Subcutaneous abdominal adipose tissue (tissue), 5 donors: ENCODE measurements around the gene SLC6A7.

ENCODE experiments used
- H3K27ac ChIP-seq: one replicate; pipeline ENCODE4 v1.7.0; 2013; ENCODE audit warnings: low read depth, mild to moderate bottlenecking, inconsistent platforms, low read length, moderate library complexity
- H3K27me3 ChIP-seq, 5 donors: one replicate each; pipeline ENCODE4 v1.7.0; 2013; ENCODE audit warnings: low read length in 5 of 5, inconsistent platforms in 1 of 5; ENCODE audit not compliant: control insufficient read depth in 5 of 5, insufficient read depth in 4 of 5
- H3K36me3 ChIP-seq, 5 donors: one replicate each; pipeline ENCODE4 v1.7.0; 2013; ENCODE audit warnings: low read length in 5 of 5; ENCODE audit not compliant: control insufficient read depth in 5 of 5, insufficient read depth in 5 of 5
- H3K4me1 ChIP-seq, 5 donors: one replicate each; pipeline ENCODE4 v1.7.0; 2013; ENCODE audit warnings: low read length in 5 of 5, mild to moderate bottlenecking in 3 of 5, moderate library complexity in 1 of 5; ENCODE audit not compliant: control insufficient read depth in 5 of 5, insufficient read depth in 5 of 5
- H3K4me3 ChIP-seq, 5 donors: one replicate each; pipeline ENCODE4 v1.7.0; 2013; ENCODE audit warnings: low read length in 5 of 5, low read depth in 1 of 5
- H3K9ac ChIP-seq, 5 donors: one replicate each; pipeline ENCODE4 v1.7.0; 2013; ENCODE audit warnings: low read length in 5 of 5, mild to moderate bottlenecking in 4 of 5, moderate library complexity in 3 of 5
- H3K9me3 ChIP-seq, 5 donors: one replicate each; pipeline ENCODE4 v1.7.0; 2013; ENCODE audit warnings: low read length in 5 of 5; ENCODE audit not compliant: control insufficient read depth in 5 of 5
- donor health status: healthy.
- donor health status: healthy.
- donor health status: healthy.
- donor health status: healthy.
- donor health status: healthy.

SLC6A7 gene

DNA sequence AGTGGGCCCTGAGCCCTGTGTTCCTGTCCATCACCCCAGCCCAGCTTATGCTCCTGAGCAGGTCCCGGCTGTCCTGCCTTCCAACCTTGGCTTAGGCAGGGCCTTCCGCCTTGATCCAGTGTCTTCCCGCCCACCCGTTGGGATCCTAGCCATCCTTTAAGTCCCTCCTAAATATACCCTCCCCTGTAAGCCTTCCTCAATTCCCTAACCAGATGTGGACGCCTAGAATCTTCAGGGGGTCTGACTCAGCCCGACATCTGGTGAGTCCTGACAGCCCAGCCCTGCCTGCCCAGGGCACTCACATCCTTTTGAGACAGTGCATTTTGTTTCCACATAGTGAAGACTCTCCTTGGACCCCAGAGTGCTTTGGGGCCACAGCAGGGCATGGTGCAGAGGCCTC, 23.7 kb downstream of the SLC6A7 start:
- H3K9ac ChIP-seq, result no peak overlapping the region
- H3K9me3 ChIP-seq, result no peaks in the 10 kb centered on the region
- H3K27me3 ChIP-seq, result peaks cover 0 to 15% (median 2%) of the 10 kb centered on the region in 5 donors
- no peaks in the 10 kb centered on the region for H3K36me3 ChIP-seq
- no peak overlapping the region for H3K27ac ChIP-seq
- H3K4me3 ChIP-seq, result no peak overlapping the region
- H3K4me1 ChIP-seq, result peaks cover 1 to 26% (median 12%) of the 10 kb centered on the region in 5 donors

DNA sequence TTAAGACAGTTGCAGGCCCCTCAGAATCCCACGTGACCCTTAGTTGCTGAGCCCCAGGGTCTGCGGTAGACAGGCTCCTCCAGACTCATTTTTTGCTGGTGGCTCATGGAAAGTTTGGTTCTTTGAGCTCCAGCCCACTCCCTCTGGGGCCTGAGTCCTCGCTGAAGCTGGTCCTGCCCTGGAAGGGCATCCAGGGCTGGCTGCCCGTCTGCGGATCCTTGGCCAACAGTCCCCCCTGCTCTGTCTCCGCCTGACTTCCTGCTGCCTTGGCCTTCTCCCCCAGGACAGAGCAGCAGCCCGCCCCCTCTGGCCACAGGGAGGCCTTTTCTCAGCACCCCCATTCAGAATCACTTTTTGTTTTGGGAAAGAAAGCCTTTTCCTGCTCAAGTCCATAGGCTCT, 24.4 kb downstream of the SLC6A7 start:
- H3K27ac ChIP-seq, result no peak overlapping the region
- no peak overlapping the region for H3K9ac ChIP-seq
- peaks cover 1 to 23% (median 10%) of the 10 kb centered on the region in 5 donors for H3K4me1 ChIP-seq

DNA sequence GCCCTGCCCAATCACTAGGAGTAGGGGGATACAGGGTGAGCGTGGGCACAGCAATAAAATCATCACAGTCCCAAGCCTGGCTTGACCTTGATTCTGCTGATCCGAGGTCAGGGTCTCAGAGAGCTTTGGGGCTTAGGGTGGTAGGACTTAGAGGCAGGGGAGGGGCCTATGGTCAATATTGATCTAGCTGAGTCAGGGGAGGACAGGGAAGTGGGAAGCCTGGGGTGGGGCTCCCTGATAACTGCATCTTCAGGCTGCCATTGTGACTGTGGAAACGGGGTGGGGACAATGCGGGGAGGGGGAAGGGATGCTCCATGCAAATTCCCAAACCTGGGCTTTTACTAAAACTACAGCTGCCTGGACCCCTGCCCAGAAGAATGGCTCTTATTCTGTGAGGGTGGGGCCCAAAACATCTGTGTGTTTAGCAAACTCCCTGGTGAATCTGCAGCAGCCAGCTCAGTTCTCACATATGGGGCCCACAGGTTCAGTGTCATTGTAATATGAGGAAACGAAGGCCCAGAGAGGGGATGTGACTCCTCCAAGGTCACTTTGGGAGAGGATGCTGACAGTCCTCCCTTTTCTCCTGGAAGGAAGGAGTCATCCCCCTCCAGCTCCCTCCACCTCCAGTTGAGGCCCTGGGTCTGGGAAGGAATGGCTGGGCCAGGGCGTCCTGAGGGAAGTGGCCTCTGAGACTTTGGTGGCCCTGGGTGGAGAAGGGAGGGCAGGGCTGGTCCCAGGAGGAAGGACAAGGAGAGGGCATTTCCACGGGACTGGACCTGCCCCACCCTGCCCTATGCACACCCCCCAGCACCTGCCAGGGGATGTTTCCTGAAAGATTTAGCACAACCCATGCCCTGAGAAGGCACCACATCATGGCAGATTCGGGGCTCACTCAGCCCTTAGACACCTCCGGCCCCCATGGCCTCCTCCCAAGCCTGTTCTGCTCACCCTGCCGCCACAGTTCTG, 26.4 kb downstream of the SLC6A7 start:
- no peak overlapping the region for H3K27ac ChIP-seq
- H3K9ac ChIP-seq, result no peak overlapping the region
- no peak overlapping the region for H3K4me3 ChIP-seq

More for the DNA sequence above, 24.4 kb downstream of the SLC6A7 start:
- peaks cover 0 to 15% (median 2%) of the 10 kb centered on the region in 5 donors for H3K27me3 ChIP-seq
- H3K9me3 ChIP-seq, result no peaks in the 10 kb centered on the region
- H3K36me3 ChIP-seq, result no peaks in the 10 kb centered on the region
- H3K4me3 ChIP-seq, result no peak overlapping the region

DNA sequence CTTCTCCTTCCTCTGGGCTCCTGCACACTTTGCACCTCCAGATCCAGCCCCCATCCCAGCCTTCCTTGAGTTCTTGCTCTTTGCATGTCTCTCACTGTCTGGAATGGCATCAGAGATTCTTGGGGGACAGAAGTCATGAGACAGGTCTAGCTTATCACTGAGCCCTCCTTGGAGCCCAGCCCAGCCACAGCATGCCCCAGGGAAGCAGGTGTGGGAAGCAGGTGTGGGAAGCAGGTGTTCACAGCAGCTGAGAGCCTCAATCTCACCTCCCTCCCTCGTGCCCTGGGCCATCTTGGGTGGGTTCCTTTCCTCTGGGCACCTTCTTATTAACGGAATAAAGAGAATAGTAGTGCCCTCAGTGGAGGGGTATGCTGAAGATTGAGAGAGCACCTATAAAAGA, 27.2 kb downstream of the SLC6A7 start:
- H3K27ac ChIP-seq, result no peak overlapping the region
- H3K4me3 ChIP-seq, result no peak overlapping the region
- H3K36me3 ChIP-seq, result no peaks in the 10 kb centered on the region
- no peaks in the 10 kb centered on the region for H3K9me3 ChIP-seq
- H3K27me3 ChIP-seq, result peaks cover 0 to 18% (median 2%) of the 10 kb centered on the region in 5 donors
- H3K9ac ChIP-seq, result no peak overlapping the region
- peaks cover 1 to 23% (median 10%) of the 10 kb centered on the region in 5 donors for H3K4me1 ChIP-seq

More for the DNA sequence above, 26.4 kb downstream of the SLC6A7 start:
- Histone ChIP-seq H3K36me3 (no peaks in the 10 kb centered on the region), H3K9me3 (no peaks in the 10 kb centered on the region), H3K4me1 (peaks cover 1 to 23% (median 10%) of the 10 kb centered on the region in 5 donors), H3K27me3 (peaks cover 0 to 17% (median 2%) of the 10 kb centered on the region in 5 donors)

DNA sequence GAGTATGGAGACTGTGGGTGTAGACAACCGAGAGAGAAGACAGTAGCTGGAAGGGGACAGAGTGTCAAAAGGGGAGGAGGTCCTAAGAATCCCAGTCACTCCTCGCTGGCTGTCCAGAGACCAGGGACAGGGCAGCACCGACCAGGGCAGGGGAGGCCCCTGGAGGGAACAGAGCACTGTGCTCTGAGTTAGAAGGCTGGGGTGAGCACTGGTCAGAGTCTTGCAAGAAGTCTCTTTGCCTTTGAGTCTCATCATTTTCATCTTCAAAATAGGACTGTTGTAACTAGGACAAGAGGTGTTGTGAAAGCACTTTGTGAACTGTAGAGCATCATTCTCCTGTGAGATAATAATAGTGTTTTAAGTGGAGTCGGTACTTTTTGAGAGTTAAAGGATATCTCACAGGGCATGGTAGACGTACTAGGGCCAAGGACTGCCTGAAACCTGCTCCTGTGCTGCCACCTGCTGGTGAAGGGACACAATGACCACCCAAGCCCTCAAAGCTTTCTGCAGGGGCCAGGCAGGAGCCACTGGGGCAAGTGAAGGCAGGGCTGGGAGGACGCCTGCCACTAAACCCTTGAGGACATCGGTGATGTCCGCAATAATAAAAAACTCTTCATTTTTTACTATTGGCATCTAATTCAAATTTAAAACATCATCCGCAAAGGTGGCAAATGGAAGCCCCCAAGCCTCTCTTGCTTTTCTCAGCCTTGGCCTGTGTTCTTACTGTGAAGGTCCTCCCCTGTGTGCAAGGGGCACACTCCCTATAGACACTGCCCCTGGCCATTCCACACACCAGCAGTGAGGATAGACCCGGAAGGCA, 28.2 kb downstream of the SLC6A7 start:
- Histone ChIP-seq H3K27me3 (peaks cover 0 to 18% (median 2%) of the 10 kb centered on the region in 5 donors), H3K4me1 (peaks cover 1 to 23% (median 10%) of the 10 kb centered on the region in 5 donors), H3K9me3 (no peaks in the 10 kb centered on the region), H3K27ac (no peak overlapping the region), H3K9ac (no peak overlapping the region), H3K4me3 (no peak overlapping the region), H3K36me3 (no peaks in the 10 kb centered on the region)

DNA sequence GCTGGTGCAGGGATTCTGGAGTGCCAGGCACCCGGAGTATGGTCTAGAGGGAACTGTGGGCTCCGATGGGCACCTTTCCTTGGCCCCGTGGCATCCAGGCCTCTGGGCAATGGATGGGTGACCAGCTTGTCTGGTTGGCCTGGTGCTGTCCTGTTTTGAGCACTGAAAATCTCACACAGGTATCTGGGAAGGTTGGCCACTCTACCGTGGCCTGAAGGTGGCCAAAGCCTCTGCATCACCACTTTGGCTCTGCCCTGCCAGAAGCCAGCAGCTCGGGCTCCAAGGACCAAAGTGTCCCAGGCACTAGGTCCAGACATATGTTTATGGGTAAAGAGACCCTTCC, 28.8 kb downstream of the SLC6A7 start:
- no peak overlapping the region for H3K4me3 ChIP-seq
- peaks cover 0 to 14% (median 2%) of the 10 kb centered on the region in 5 donors for H3K27me3 ChIP-seq
- H3K36me3 ChIP-seq, result no peaks in the 10 kb centered on the region
- no peaks in the 10 kb centered on the region for H3K9me3 ChIP-seq
- H3K9ac ChIP-seq, result no peak overlapping the region
- H3K4me1 ChIP-seq, result peaks cover 1 to 21% (median 10%) of the 10 kb centered on the region in 5 donors
- no peak overlapping the region for H3K27ac ChIP-seq

DNA sequence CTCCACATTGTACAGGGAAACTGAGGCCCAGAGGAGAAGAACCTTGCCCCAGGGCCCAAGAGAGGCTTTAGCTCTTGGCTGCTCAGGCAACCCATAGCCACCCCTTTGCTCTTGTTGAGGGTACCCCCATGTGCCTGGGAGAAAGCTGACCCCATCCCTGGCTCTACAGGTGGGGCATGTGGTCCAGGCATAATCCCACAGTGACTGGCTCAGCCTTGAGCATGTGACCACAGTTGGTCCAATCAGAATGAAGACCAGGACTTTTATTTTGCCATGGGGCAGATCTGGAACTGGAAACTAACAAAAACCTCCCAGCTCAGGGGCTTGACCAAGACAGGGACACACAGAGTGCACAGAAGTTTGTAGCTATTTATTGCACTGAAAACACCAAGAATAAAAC, 29.3 kb downstream of the SLC6A7 start:
- Histone ChIP-seq H3K9ac (no peak overlapping the region), H3K4me3 (no peak overlapping the region), H3K4me1 (peaks cover 1 to 17% (median 10%) of the 10 kb centered on the region in 5 donors), H3K9me3 (no peaks in the 10 kb centered on the region), H3K27ac (no peak overlapping the region), H3K27me3 (peaks cover 0 to 14% (median 2%) of the 10 kb centered on the region in 5 donors), H3K36me3 (no peaks in the 10 kb centered on the region)

DNA sequence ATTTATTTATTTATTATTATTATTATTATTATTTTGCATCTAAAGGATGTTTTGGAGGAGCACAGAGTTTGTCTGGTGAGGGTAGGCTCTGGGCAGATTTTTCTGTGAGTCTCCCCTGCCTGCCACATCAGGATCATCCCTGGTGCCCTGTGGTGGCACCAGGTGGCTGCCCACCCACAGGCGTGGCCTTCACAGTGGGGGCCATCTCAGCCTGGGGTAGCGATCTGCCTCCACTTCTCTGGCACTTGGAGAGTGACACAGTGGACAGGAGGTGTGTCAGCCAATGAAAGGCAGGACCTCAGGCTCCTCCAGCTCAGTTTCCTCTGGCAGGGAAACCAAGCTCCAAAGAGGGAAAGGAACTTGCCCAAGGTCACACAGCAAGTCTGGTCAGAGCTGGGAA, 30.0 kb downstream of the SLC6A7 start:
- no peaks in the 10 kb centered on the region for H3K36me3 ChIP-seq
- no peak overlapping the region for H3K27ac ChIP-seq
- H3K9me3 ChIP-seq, result no peaks in the 10 kb centered on the region
- H3K4me3 ChIP-seq, result no peak overlapping the region
- H3K9ac ChIP-seq, result no peak overlapping the region
- H3K27me3 ChIP-seq, result peaks cover 0 to 14% (median 2%) of the 10 kb centered on the region in 5 donors
- H3K4me1 ChIP-seq, result peaks cover 0 to 12% (median 5%) of the 10 kb centered on the region in 5 donors

DNA sequence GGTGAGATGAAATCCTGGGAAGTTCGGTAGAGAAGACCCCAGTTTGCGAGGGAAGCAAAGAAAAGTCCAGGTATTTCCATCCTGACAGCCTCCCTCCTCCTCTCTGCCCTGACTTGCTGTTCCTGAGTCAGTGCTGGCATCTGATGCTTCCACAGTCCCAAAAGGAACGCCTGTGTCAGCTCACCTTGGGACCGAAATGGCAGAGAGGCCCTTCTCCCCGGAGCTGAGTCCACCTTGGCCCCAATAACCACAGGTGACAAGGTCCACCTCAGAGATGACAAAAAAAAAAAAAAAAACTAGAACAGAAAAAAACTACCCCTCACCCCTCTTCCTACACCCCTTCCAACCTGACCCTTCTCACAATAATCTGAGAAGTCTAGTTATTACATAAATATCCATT, 31.6 kb downstream of the SLC6A7 start:
- H3K4me1 ChIP-seq, result peaks cover 0 to 7% (median 1%) of the 10 kb centered on the region in 5 donors
- H3K27ac ChIP-seq, result no peak overlapping the region
- H3K36me3 ChIP-seq, result no peaks in the 10 kb centered on the region
- no peaks in the 10 kb centered on the region for H3K9me3 ChIP-seq
- no peak overlapping the region for H3K4me3 ChIP-seq
- no peak overlapping the region for H3K9ac ChIP-seq
- H3K27me3 ChIP-seq, result peaks cover 0 to 14% (median 2%) of the 10 kb centered on the region in 5 donors
